SU-DHL-6 (cell line): Measurements from ENCODE around the gene FRZB.

Experiments used
- H2AFZ ChIP-seq: fragments of 200-600 bp; sonication (generic); 2 replicates; pipeline ENCODE4 v1.6.1; 2014; ENCODE audit warnings: low read depth, mild to moderate bottlenecking, moderate library complexity, mixed read lengths, antibody characterized with exemption, low read length; ENCODE audit not compliant: severe bottlenecking
- H3F3A ChIP-seq: fragments of 200-600 bp; shearing (Covaris generic); 2 replicates; pipeline ENCODE4 v1.6.0; 2016; ENCODE audit warnings: antibody characterized with exemption, mild to moderate bottlenecking; ENCODE audit not compliant: insufficient read depth
- H3K27ac ChIP-seq: fragments of 200-600 bp; sonication (generic); 2 replicates; pipeline ENCODE4 v1.5.1; 2016; ENCODE audit warnings: low read depth, mild to moderate bottlenecking, low read length, moderate library complexity, mixed read lengths
- H3K27me3 ChIP-seq: fragments of 200-600 bp; sonication (generic), shearing (Covaris generic); 2 replicates; pipeline ENCODE4 v1.6.0; 2014; ENCODE audit warnings: mild to moderate bottlenecking, low read length
- H3K36me3 ChIP-seq: fragments of 200-600 bp; sonication (generic); 2 replicates; pipeline ENCODE4 v1.6.1; 2014; ENCODE audit warnings: mild to moderate bottlenecking, low read length, mixed read lengths
- H3K4me2 ChIP-seq: fragments of 300-600, 200-600 bp; shearing (Covaris generic), sonication (generic); 2 replicates; pipeline ENCODE4 v1.6.0; 2014; ENCODE audit warnings: low read length, low read depth, mild to moderate bottlenecking; ENCODE audit not compliant: poor library complexity, severe bottlenecking
- H3K4me3 ChIP-seq: fragments of 200-600 bp; sonication (generic); 2 replicates; pipeline ENCODE4 v1.5.1; 2014; ENCODE audit warnings: antibody characterized with exemption, low read length, mild to moderate bottlenecking, mixed read lengths; ENCODE audit not compliant: insufficient read depth, poor library complexity, severe bottlenecking
- H3K79me2 ChIP-seq: fragments of 200-600 bp; sonication (generic); 2 replicates; pipeline ENCODE4 v1.6.1; 2014; ENCODE audit warnings: mild to moderate bottlenecking, low read length, moderate library complexity; ENCODE audit not compliant: insufficient read depth
- H3K9ac ChIP-seq: fragments of 200-600 bp; sonication (generic); 2 replicates; pipeline ENCODE4 v1.7.0; 2014; ENCODE audit warnings: mild to moderate bottlenecking, low read length
- H3K9me2 ChIP-seq: fragments of 200-600 bp; sonication (generic); replicated peaks from 2 replicates; pipeline ENCODE4 v1.6.1; 2014; ENCODE audit warnings: low read length; ENCODE audit not compliant: insufficient read depth
- H3K9me3 ChIP-seq: fragments of 200-600 bp; sonication (generic); 2 replicates; pipeline ENCODE4 v1.6.1; 2014; ENCODE audit warnings: low read length, mixed read lengths; ENCODE audit not compliant: insufficient read depth
- H4K20me1 ChIP-seq: fragments of 200-600 bp; sonication (generic); 2 replicates; pipeline ENCODE4 v1.6.1; 2014; ENCODE audit warnings: low read depth, mild to moderate bottlenecking, antibody characterized with exemption, low read length, moderate library complexity, mixed read lengths
- EZH2phosphoT487 ChIP-seq: fragments of 200-600 bp; sonication (generic), shearing (Covaris generic); conservative IDR thresholded peaks from 2 replicates; pipeline ENCODE4 v1.6.1; 2018; ENCODE audit warnings: mild to moderate bottlenecking, antibody characterized with exemption, low read length, moderate library complexity, mixed read lengths
- TF ChIP-seq, protein P1 (sequence below): fragments of 200-600 bp; sonication (generic); IDR thresholded peaks from one replicate; pipeline ENCODE4 v1.5.1; 2017; ENCODE audit warnings: antibody characterized with exemption, mild to moderate bottlenecking, low read length, moderate library complexity; ENCODE audit not compliant: insufficient read depth, poor library complexity, severe bottlenecking

Gene FRZB

GRCh38 chr2:182824767-182825158, 41.7 kb downstream of the FRZB start:
- H3K9me3 ChIP-seq = no peaks in the 10 kb centered on the region
- no peaks in the 10 kb centered on the region for H3K27me3 ChIP-seq
- H2AFZ ChIP-seq = no peak overlapping the region
- H3K9me2 ChIP-seq = no peaks in the 10 kb centered on the region
- H3K27ac ChIP-seq = no peak overlapping the region
- no peaks in the 10 kb centered on the region for H3F3A ChIP-seq
- no peak overlapping the region for H3K9ac ChIP-seq
- H3K4me2 ChIP-seq = no peak overlapping the region
- no peaks in the 10 kb centered on the region for H3K79me2 ChIP-seq
- H3K36me3 ChIP-seq = no peaks in the 10 kb centered on the region
- H3K4me3 ChIP-seq = no peak overlapping the region
- TF ChIP-seq, protein P1, sequence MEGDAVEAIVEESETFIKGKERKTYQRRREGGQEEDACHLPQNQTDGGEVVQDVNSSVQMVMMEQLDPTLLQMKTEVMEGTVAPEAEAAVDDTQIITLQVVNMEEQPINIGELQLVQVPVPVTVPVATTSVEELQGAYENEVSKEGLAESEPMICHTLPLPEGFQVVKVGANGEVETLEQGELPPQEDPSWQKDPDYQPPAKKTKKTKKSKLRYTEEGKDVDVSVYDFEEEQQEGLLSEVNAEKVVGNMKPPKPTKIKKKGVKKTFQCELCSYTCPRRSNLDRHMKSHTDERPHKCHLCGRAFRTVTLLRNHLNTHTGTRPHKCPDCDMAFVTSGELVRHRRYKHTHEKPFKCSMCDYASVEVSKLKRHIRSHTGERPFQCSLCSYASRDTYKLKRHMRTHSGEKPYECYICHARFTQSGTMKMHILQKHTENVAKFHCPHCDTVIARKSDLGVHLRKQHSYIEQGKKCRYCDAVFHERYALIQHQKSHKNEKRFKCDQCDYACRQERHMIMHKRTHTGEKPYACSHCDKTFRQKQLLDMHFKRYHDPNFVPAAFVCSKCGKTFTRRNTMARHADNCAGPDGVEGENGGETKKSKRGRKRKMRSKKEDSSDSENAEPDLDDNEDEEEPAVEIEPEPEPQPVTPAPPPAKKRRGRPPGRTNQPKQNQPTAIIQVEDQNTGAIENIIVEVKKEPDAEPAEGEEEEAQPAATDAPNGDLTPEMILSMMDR = no peak
- TF ChIP-seq EZH2phosphoT487 = no peak
- H4K20me1 ChIP-seq = no peaks in the 10 kb centered on the region

DNA sequence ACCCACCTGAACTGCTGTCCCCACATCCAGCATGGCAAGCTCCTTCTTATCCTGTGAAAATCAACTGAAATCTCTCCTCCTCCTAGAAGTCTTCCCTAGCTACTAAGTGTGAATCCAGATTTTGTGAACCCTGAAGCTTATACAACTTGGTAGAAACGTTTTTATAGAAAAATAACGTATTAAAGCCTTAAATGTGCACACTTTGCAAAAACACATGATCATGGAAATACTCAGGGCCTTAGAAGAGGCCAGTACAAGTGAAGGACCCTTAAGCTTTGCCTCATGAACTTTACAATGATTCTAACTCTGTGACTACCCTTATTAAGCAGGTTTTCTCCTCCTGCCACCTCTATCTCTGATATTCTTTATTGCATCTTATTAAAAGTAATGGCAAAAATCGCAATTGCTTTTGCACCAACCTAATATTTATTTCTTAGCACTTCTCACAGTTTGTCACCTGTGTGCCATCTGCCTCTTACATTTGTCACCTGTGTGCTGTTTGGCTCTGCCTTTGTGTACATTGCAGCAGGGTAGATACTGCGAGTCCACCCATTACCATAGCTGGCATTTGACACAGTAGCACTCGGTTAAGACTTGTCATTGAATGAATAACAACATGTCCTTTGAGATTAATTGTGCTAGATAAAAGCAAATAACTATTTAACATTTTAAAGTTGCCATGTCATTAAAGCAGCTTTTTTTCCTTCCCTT, 42.2 kb downstream of the FRZB start:
- no peak for TF ChIP-seq EZH2phosphoT487
- TF ChIP-seq, protein P1 = no peak
- Histone ChIP-seq H3F3A (no peaks in the 10 kb centered on the region), H4K20me1 (no peaks in the 10 kb centered on the region), H3K9me2 (no peaks in the 10 kb centered on the region), H2AFZ (no peak overlapping the region), H3K4me2 (no peak overlapping the region), H3K27me3 (no peaks in the 10 kb centered on the region), H3K79me2 (no peaks in the 10 kb centered on the region), H3K9me3 (no peaks in the 10 kb centered on the region), H3K9ac (no peak overlapping the region), H3K27ac (no peak overlapping the region), H3K4me3 (no peak overlapping the region), H3K36me3 (no peaks in the 10 kb centered on the region)

DNA sequence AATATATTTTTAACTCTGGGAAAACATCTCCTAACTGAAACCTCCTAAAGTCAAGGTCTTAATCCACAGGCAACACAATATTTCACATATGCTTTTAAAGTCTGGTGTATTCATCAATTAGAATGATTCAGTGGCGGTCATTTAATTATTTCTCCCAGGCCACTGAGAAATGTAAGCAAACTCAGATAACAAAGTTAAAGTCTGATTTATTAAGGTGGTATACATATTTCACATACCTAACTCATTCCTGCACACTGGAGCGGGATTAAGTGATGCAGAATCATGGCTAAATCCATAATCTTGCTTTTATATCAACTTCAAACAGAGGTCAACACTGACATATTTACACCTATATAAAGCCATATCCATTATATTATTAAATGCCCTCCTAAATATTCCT, 43.7 kb downstream of the FRZB start:
- Histone ChIP-seq H2AFZ (no peak overlapping the region), H3K36me3 (no peaks in the 10 kb centered on the region), H4K20me1 (no peaks in the 10 kb centered on the region), H3K27ac (no peak overlapping the region), H3K9me2 (no peaks in the 10 kb centered on the region), H3K27me3 (no peaks in the 10 kb centered on the region), H3K4me2 (no peak overlapping the region), H3K79me2 (no peaks in the 10 kb centered on the region), H3F3A (no peaks in the 10 kb centered on the region), H3K9me3 (no peaks in the 10 kb centered on the region), H3K4me3 (no peak overlapping the region), H3K9ac (no peak overlapping the region)
- TF ChIP-seq, protein P1 = no peak
- TF ChIP-seq EZH2phosphoT487 = no peak
